Cerebellar nuclear complex (tissue), 1 donor: Measurements from ENCODE around the gene TANGO6.
A peak's percentile ranks its signal among the peaks of the same experiment; 100 is the strongest.

Experiments used
- DNase-seq, 2 experiments: peaks; one replicate each; lab custom pipeline; 2025; lab: John Stamatoyannopoulos, UW

Gene TANGO6

DNA sequence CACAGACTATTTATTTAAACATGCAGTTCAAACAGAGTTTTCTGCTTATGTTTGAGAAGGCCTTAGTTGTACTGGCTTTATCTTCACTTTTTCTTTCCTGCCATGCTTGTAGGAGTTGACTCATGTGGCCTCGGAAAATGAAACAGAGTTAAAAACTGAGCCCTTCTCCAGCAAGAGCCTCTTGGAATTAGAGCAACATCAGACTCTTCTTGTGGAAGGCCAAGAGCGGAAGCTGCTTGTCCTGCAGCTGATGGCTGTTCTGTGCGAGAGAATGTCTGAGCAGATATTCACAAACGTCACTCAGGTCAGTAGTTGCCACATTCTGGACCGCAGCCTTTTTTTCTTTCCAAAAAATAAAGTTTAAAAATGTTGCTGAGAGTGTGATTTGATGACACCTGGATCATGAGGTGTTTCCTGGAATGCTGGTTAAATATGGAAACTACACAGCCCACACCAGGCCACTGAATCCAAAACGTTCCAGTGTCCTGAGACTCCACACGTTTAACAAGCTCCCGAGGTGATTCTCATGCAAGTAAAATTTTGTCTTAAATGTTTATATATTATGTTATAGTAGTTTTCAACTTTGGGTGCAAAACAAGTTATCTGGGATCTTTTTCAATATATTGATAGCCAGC, 65.9 kb downstream of the TANGO6 start:
- no peak for DNase-seq

DNA sequence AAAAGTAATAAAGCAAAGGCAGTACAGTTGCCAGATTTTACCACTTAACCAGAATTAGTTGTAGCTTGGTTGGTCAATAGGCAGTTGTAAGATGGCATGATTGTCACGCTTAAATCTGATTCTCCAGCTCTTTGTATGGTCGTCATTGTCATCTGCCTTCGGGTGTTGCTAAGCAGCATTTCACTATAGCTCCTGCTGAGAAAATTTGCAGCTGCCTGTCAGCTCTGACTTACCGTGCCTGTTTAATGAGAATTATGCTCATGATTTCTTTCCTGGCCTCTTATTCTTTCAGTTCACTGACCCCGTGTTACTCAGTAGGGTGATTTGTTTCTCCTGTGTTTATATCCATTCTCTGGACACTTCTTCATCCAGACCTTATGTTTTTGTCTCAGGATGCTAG, 66.7 kb downstream of the TANGO6 start:
- DNase-seq, result no peak

DNA sequence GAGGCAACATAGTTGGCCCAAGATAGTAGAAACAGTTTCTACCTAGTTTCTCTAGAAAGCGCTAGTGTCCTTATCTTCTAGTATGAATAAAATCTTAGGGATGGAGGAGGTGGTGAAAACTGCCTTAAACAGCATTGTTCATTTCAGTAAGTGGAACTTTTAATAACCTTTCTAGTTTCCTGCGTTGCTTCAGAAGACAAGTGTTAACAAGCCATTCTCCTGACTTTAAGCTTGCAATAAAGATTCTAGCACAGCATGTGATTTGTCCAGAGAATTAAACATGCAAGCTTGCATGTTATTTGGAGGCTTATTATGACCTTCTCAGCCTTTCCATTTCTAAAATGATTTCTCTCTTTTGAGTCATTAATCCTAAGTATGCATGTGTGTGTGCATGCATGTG, 72.3 kb downstream of the TANGO6 start:
- no peak for DNase-seq

DNA sequence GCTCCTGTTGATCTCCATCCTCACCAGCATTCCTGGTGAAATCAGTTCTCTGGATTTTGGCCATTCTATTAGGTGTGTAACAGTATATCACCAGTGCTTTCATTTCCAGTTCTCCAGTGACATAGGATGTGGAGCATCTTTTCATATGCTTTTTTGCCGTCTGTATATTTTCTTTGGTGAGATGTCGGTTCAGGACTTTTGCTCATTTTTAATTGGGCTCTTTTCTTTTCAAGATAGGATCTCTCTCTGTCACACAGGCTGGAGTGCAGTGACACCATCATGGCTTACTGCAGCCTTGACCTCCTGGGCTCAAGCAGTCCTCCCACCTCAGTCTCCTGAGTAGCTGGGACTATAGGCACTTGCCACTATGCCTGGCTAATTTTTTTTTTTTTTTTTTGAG, 74.2 kb downstream of the TANGO6 start:
- DNase-seq, result no peak

DNA sequence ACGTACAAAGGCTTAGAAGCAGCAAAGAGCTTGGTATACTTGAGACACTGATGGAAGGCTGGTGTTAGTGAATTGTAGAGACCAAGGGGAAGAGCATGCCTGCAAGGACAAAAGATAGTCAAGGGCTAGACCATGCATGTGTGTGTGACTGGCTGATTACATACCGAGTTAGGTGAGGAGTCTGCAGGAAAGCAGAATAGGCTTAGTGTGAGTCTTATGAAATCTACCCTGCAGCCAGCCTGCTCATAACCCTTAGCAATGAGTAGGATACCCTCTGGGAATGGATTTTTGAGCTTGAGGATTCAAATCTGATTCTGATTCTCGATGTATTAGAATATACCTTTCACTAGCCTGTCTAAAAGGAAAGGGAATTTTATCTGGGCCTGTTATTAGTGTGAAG, 77.0 kb downstream of the TANGO6 start:
- DNase-seq, result no peak

DNA sequence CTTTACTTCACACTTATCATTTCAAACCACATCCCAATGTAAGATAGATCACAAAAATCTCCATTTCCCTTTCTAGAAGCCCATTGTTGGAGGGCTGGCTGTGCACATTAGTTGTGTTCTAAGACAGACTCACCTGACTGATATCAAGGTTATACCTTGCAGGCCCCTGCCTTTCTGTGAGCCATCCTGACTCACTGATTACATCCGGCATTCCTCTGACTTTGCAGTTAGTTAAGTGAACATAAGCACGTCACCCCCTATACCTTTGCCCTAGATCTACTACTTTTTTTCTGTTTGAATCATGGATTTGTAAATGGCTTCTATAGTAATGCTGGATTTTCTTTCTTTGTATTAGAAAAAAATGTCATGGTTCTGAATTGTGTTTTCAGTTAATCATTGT, 78.3 kb downstream of the TANGO6 start:
- DNase-seq, result no peak

DNA sequence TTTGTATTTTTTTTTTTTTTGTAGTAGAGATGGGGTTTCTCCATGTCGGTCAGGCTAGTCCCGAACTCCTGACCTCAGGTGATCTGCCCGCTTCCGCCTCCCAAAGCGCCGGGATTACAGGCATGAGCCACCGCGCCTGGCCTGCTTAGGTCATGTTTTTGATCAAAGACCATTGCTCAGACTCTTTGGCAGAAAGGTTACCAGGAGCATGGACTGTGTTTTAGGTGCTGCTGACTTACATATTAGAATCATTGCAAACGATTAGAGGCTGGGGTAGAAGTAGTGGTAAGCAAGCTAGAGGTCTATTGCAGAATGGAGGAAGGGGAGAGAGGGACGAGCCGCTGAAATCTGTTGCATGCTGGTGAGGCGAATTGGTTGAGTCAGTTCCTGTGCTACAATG, 79.8 kb downstream of the TANGO6 start:
- no peak for DNase-seq

DNA sequence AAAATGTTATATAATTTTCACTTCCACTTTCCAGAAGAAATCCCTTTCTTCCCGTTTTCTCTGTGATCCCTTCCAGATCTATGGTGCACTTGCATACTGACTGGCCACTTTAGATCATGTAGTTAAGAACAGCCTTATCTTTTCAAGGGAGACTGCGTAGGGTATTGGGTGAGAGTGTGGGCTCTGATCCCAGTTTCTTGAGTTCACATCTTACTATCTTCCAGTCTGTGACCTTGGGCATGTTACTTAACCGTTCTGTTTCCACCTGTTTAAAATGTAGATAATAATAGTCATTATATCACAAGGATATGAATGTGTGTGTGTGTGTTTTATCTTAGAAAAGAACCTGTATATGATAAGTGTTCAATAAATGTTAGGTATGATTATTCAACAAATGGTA, 83.7 kb downstream of the TANGO6 start:
- no peak for DNase-seq

DNA sequence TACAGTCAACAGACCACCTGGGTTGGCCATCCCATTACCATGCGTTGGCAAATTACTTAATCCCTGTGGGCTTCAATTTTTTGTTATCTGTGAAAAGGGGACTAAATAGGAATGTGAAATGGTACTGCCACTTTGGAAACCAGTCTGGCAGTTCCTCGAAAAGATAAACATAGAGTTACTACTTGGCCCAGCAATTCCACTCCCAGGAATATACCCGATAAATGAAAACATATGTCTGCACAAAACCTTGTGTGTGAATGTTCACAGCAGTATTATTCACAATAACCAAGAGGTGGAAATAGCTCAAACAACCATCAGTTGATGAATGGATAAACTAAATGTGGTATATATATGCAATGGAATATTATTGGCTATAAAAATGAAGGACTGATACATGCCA, 87.9 kb downstream of the TANGO6 start:
- no peak for DNase-seq

DNA sequence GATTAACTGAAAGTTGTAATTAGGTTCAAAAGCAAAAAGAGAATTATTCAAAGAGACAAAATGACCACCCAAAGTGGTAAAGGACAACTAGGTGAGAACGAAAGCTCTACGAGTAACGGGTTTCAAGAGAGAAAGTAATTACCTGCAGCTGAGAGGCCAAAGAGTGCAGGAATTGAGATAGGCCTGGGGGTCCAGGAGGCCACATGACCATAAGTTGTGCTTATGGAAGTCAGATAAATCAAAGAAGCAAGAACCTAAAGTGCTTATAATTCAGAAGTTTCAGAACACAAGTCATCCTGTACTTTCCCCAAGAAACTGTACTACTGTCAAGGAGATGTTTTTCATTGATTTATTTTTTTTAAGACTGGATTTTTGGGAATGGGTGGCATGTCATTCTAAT, 91.1 kb downstream of the TANGO6 start:
- DNase-seq, result no peak

DNA sequence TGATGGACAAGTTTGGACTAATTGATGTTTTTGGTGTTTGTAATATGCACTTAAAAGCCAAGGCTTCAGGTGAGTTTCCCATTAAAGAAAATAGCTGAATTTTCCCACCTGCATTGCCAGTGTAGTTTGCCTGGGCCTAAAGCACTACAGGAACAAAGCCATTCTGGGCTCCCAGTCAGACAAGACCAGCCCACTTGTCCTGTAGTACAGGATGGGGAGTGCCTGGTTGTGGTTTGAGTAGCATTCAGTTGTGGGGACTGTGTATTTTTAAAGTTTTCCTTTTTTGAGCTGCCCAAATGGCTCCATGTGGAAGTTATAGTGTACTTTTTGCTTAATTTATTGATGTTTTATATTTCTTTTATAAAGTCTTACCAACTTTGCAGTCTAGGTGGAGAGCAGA, 91.7 kb downstream of the TANGO6 start:
- DNase-seq, result no peak

DNA sequence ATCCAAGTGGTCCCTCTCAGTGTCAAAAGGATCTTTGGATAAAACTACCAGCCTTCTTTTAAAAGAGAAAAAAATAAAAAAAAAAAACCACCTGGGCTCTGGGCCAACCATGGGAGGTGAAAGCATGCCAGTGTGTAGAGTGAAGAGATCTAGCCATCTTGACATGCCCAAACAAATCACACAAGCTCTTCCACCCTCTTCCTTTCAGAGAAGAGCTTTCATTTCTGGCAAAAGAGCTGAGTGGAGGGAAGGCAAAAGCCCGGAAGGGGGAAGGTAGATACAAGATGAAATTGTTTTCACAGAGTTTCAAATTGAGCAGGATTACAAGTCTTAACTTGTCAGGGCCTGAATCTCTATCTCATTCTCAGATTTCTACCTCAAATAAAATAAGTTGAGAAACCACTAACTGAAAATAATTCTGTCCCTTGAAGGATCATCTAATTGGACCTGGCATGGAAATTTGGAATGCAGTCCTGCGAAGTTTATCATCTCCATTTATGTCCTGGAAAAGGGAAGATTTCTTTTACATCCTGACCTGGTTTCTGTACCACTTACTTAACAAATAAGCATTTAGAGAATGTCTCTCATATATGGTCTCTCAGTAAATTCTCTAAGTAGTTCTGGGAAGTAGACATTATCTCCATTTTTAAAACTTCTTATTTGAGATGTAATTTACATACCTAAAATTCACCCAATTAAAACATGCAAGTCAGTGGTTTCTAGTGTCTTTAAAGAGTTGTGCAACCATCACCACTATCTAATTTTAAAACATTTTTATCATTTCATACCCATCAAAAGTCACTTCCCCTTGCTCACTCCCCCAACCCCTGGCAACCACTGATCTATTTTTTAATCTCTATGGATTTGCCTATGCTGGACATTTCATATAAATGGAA, 93.7 kb downstream of the TANGO6 start:
- no peak for DNase-seq

DNA sequence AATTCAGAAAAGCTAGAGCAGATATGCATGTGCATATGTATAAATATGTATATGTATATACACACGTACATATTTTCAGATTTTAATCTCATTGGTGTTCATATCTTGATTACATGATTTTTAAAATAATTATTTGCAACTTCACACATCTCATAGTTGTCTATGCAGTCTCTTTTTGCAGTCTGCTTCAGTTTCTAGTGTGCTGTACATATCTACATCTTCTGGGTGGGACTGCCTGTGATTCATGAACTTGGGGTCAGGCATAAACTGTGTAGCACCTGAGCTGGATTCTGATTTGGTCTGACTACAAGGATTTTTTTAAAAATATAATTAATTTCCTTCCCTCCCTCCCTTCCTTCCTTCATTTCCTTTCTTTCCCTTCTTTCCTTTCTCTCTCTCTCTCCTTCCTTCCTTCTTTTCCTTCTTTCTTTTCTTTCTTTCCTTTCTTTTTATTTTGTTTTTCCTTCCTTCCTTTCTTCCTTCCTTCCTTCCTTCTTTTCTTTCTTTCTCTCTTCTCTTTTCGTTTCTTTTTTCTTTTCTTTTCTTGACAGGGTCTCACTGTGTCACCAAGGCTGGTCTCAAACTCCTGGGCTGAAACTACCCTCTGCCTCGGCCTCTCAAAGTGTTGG, 96.5 kb downstream of the TANGO6 start:
- no peak for DNase-seq

DNA sequence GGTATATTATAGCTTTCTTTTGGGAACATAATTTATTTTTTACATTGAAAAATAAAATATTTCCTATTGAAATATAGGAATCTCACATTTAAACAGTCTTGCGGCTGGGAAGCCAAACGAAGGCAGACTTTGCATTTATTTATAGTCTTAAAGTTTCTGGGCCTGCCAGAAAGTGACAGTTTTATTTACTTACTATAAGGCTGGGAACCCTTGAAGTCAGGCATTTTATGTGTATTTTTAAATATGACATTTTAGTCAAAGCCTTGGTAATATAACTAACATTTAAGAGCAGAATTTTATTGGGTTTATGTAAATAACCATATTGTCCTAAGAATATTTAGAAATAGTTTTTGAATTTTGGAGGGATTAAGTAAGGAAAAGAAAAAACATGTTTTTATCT, 97.5 kb downstream of the TANGO6 start:
- DNase-seq, result no peak

DNA sequence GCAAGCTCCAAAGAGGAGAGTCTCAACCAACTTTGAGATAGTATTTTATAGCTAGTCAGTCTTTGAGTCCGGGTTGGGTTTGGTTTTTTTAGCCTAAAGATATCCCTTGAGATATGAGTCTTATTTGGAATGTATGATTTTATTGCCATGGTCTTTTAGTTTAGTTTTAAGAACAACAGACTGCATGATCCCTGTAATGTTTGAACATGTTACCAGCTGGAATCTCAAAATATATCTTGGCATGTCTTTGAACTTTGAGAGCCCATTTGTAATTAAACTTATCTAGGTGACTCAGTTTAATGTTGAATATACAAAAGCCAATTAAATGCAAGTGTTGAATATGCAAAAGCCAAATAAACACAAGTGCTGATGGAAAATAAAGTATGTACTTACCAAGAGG, 100.6 kb downstream of the TANGO6 start:
- DNase-seq, result no peak

DNA sequence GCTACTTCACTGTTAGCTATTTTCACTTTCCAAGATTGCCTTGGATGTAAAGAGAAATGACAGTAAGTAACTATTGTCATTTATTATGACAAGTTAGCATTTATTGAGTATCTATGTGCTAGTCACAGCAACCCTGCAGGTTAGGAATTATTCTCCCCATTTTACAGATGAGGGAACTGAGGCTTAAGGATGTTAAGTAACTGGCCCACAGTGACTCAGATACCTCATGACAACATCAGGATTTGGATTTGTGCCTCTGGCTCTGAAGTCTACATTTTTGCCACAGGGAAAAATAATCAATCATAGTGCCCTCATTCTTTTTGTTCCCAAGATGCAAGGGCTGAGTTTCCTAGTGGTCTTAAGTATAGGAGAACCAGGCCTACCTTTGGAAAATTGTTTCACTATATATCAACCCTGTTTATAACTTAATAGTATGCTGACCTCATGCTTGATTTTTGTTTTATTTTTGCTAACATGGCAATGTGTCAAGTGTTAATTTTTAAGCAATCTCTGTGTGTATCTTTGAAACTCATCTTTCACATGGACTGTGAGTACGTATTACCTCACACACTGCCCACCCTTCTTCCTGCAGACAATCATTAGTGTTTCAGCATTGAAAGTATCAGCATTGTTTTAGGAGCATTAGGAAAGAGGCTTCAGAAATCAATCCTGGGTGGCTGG, 105.0 kb downstream of the TANGO6 start:
- no peak for DNase-seq

DNA sequence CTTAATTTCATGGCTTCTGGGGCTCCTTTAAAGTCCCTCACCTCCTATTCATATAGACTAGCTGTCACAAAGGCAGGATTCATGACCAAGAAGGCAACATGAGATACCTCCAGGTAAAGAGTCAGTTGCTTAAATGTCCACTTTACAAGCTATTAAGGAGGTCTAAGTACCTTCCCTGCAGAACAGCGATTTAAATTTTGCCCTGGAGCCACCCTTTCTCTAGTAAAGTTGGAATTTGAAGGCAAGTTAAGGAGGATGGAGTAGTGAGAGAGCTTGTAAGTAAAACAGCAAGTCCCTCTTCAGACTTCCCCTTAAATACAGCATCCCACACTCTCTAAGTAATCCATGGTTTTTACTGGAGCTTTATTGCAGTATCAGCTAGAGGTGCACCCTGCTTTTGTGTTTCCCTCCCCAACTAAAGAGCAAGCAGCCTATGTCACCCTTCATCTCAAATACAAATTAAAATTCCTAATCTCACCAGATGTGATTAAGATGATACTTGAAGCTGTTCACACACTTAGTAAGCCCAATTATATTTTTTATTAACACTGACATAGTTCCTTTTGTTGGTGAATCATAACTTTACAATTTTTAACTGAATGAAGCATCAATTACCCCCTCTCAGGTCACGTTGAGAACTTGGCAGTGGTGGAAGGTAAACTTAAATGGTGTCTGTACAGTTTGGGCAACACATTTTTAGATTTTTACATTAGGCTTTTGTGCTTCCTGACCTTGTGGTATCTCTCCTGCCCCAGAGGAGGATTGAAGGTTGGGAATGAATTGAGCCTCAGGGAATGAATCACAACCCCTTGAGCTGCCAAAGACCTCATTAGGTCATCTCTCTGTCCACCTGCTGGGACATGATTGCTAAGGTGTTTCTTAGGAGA, 108.9 kb downstream of the TANGO6 start:
- no peak for DNase-seq

DNA sequence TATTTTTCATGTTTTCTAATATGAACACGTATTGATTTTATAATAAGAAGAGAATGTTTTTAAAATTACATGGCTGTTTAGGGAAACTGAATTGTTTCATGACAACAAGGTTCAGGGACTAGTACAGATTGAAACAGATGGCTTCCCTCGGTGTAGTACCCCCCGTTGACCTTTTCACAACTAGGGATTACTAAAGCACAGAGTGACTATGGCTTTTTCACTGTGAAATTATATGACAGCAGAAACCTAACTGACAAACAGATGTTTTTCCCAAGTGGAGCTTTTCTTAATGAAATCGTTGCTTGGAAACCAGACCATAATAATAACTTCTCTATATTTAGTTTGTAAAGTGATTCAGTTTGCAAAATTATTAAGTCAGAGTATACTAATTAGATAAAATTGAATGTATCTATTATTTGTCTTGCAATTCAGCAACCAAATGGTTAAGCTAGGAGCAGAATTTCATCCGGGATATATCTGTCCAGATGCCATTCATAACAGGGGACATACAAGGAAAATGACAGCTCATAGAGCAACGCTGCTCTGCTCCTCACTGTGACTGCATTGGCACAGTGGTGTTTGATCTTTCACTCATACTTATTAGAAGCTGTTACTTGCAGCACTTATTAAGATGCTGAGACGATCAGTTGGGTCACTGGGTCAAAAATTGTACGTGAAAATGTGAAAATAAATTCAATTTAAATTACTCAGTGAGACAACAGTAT, 111.7 kb downstream of the TANGO6 start:
- DNase-seq, result peak in 1 of 2 experiments; percentile 0

DNA sequence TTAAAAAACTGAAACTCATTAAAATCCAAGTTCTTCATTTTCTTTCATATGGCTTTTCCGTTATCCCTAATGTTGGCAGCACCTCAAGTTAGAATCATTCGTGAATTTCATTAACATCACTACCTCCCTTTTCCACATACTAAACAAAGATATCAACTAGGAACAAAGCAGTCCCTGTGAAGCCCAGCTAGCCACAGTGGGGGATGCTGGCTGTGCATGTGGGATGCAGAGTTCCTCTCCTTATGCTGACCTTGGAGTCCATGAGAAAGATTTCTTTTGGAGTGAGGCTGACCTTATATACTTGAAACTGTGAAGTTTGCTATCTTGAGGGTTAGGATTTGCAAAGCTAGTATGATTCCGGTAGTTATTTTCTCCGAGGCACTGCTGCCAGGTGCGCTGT, 117.6 kb downstream of the TANGO6 start:
- DNase-seq, result no peak

DNA sequence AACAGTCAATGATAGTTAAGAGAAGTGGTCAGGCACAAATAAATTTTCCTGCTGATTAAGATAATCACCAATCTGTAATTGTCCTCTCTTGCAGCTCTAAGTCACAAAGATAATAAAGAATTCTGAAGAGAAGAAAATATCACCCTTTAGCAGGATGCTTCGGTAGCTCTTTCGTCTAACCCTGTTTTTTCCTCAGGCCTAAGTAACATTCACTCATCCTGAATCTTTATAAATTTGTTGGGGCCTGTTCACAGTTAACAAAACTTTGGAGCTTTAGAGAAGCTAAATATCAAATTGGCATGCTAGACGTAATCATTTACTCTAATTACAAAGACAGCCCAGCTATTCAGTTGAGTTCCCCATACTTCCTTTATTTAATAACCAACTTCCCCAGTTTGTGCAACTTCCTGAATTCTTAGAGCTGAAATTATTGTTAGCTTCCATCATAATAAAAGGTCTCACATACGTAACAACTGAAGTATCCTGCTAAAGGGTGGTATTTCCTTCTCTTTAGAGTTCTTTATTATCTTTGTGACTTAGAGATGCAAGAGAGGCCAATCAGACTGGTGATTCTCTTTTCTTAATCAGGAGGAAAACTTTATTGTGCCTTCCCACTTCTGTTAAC, 118.6 kb downstream of the TANGO6 start:
- DNase-seq, result no peak
